RWPE1 (cell line): Measurements from ENCODE around the gene CDCA8.

Source experiments
- CTCF ChIA-PET: fragments of 350-600 bp; sonication (Branson Sonifier 250); formaldehyde crosslinking; extraction: SDS; loops from one replicate; lab custom pipeline; 2021; lab: Yijun Ruan, JAX
- POLR2A ChIA-PET: fragments of 400-600 bp; formaldehyde crosslinking; extraction: SDS; loops from one replicate; lab custom pipeline; 2020; ENCODE audit warnings: antibody characterized with exemption; ENCODE audit not compliant: low non-redundant PET; lab: Yijun Ruan, JAX
- DNase-seq: peaks from one replicate; pipeline ENCODE4 v3.0.0; 2012; ENCODE audit warnings: low spot score
- H3K27ac ChIP-seq: fragments of 450-650 bp; 2 replicates; pipeline ENCODE4 v1.5.1; 2017
- TF ChIP-seq, protein P1 (sequence below): fragments of 450-650 bp; conservative IDR thresholded peaks from 2 replicates; pipeline ENCODE4 v1.5.1; 2017; ENCODE audit warnings: low read depth, mild to moderate bottlenecking

The CDCA8 gene

GRCh38 chr1:37726751-37727585 is 34.7 kb downstream of the CDCA8 start:
- DNase-seq: no peak
- H3K27ac ChIP-seq: no peak overlapping the region
- TF ChIP-seq, protein P1, sequence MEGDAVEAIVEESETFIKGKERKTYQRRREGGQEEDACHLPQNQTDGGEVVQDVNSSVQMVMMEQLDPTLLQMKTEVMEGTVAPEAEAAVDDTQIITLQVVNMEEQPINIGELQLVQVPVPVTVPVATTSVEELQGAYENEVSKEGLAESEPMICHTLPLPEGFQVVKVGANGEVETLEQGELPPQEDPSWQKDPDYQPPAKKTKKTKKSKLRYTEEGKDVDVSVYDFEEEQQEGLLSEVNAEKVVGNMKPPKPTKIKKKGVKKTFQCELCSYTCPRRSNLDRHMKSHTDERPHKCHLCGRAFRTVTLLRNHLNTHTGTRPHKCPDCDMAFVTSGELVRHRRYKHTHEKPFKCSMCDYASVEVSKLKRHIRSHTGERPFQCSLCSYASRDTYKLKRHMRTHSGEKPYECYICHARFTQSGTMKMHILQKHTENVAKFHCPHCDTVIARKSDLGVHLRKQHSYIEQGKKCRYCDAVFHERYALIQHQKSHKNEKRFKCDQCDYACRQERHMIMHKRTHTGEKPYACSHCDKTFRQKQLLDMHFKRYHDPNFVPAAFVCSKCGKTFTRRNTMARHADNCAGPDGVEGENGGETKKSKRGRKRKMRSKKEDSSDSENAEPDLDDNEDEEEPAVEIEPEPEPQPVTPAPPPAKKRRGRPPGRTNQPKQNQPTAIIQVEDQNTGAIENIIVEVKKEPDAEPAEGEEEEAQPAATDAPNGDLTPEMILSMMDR: no peak
- POLR2A ChIA-PET: no interaction called here
- CTCF ChIA-PET: no interaction called here

DNA sequence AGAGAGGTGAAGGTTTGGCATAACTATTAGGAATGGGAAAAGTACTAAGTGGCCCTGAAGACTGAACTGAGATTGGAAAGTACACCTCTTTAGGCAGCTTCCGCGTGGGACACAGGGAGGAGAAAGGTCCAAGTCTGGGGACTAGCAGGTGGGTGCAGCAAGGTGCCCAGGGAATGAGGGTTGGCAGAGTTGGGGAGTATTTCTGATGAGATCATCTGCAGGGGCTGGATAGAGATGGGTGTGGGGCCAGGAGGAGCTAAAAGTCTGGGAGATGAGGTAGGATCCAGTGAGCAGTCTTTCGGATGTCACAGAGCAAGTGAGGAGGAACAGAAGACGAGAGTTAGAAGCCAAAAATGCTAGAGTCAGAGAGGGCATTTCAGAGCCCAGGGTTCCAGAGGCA is 36.1 kb downstream of the CDCA8 start:
- H3K27ac ChIP-seq: no peak overlapping the region
- POLR2A ChIA-PET: no interaction called here
- TF ChIP-seq, protein P1: no peak
- CTCF ChIA-PET: no interaction called here
- no peak for DNase-seq

DNA sequence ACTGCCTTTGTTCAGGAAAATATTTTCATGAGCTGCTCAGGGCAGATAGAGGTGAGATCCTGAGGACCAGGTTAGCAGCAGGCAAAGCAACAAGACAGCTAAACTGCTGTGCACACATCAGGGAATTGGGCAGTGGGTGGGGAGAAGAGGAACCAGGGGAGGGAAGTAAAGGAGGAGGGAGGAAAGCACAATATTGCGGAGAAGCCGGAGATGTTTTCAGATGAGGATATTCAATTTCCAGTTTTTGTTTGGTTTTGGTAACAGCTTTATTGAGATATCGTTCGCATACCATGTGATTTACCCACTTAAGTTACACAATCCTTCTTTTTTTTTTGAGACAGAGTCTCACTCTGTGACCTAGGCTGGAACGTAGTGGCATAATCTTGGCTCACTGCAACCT is 38.1 kb downstream of the CDCA8 start:
- TF ChIP-seq, protein P1: no peak
- CTCF ChIA-PET: interaction anchor here (0.9 kb wide), 1 partner anchor 15 kb away, joined by 4 read pairs; no protein-coding TSS in a partner anchor
- POLR2A ChIA-PET: no interaction called here
- no peak for DNase-seq
- H3K27ac ChIP-seq: no peak overlapping the region

GRCh38 chr1:37731312-37732019 is 39.1 kb downstream of the CDCA8 start:
- TF ChIP-seq, protein P1: no peak
- H3K27ac ChIP-seq: no peak overlapping the region
- CTCF ChIA-PET: interaction anchor here (0.6 kb wide), 1 partner anchor 105 kb away, joined by 3 read pairs; no protein-coding TSS in a partner anchor
- POLR2A ChIA-PET: no interaction called here
- no peak for DNase-seq

DNA sequence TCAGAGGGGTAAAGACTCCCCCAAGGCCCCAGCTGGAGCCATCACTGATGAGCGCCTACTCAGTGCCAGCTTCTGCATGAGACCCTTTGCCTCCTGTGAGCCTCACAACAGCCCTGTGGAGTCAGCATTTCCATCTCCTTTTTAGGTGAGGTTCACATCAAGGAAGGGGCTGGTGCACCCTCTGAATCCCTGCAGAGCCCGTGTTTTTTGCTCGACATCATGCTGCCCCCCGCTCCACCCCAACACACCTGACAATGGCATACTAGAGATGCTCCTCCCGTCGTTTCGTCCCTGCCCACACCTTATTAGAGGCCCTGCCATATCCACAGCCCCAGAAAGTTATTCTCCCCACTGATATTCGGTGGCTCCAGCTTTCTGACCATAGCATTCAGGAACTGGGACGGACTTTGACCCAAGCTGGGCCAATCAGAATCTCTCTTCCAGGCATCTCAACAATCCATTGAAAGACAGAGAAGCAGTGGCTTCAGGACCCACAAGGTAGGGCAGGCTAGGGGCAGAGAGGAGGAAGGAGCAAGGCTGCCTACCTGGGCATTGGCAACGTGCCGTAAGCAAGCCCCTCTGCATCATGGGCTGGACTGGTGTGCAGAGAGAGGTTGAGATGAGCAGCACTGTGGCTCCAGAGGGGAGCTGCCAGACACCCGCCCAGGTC is 39.9 kb downstream of the CDCA8 start:
- no peak for DNase-seq
- TF ChIP-seq, protein P1: no peak
- ChIA-PET POLR2A (no interaction called here), CTCF (interaction anchor here (0.6 kb wide), 2 partner anchors 68 to 106 kb away, joined by 3 to 4 read pairs; no protein-coding TSS in a partner anchor)
- no peak overlapping the region for H3K27ac ChIP-seq
